GM12892 (cell line): ENCODE measurements around the gene EFCAB11.

Experiments used
- POLR2A ChIP-seq: IDR thresholded peaks from 2 replicates; pipeline ENCODE4 v1.6.1; 2011; ENCODE audit warnings: low read depth, low read length, control low read depth
- POLR2AphosphoS5 ChIP-seq: IDR thresholded peaks from 2 replicates; pipeline ENCODE4 v1.6.1; 2011; ENCODE audit warnings: low read depth, low read length, control low read depth

GRCh38 chr14:89760086-89760485 is 194.4 kb downstream of the EFCAB11 start:
- TF ChIP-seq POLR2A (no peak), POLR2AphosphoS5 (no peak)
